ENCODE measurements around the gene SLC30A1. TPM values are rescaled to one million over a fixed set of nuclear protein-coding genes. Genes with fewer than 3 reads are reported as not detected.
"Not testable (repeated sequence)": the region's sequence is repeated elsewhere in the genome, so short reads cannot be mapped to it uniquely, and the experiment has no call there.

Gene SLC30A1
- total RNA-seq, 6 experiments from 2014 or later = 23.6 to 27.5 (median 25.7) TPM

GRCh38 chr1:211547710-211548109, 31.3 kb downstream of the SLC30A1 start:
- TF ChIP-seq CTCF (IDR thresholded peaks at IDR 0.05) = no peak
- Mint-ChIP-seq H3K9me3 (no peaks in the 10 kb centered on the region), H3K36me3 (ENCODE audit: low read depth) (no peaks in the 10 kb centered on the region), H3K4me3 (no peak overlapping the region), H3K27ac (no peak overlapping the region), H3K4me1 (ENCODE audit: low read depth) (peaks cover 11% of the 10 kb centered on the region; the same call in 1 of the 2 replicates), H3K27me3 (ENCODE audit: insufficient read depth) (peaks cover 19% of the 10 kb centered on the region)
- DNase-seq = no peak

- Mint-ChIP-seq H3K4me3 (no peak overlapping the region), H3K9me3 (no peaks in the 10 kb centered on the region), H3K36me3 (ENCODE audit: low read depth) (no peaks in the 10 kb centered on the region), H3K27ac (no peak overlapping the region), H3K27me3 (ENCODE audit: insufficient read depth) (peaks cover 25% of the 10 kb centered on the region), H3K4me1 (ENCODE audit: low read depth) (peaks cover 3% of the 10 kb centered on the region; the same call in 1 of the 2 replicates)
- no peak for DNase-seq
- TF ChIP-seq CTCF (IDR thresholded peaks at IDR 0.05) = no peak
These were observed 32.4 kb downstream of the SLC30A1 start for GRCh38 chr1:211546543-211546942.

DNA sequence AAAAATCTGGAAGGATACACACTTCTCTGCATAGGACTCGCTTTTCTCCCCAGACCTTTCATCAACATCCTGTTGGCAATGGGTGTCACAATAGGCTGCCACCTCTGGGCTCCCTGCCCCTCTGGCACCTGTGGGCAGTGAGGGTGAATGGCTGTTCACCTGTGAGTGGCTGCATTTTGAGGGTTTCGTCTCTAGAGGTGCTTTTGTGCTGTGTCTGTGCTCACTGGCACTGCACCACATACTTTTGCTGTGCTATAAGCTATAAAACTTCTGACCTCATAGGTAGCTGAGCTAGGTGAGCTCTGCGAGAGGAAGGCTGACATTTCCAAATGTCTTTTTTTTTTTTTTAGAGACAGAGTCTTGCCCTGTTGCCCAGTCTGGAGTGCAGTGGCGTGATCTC, 35.9 kb downstream of the SLC30A1 start:
- no peak for DNase-seq
- Mint-ChIP-seq H3K4me1 (ENCODE audit: low read depth) (no peaks in the 10 kb centered on the region), H3K9me3 (no peaks in the 10 kb centered on the region; the same call in 1 of the 2 replicates), H3K4me3 (no peak overlapping the region), H3K36me3 (ENCODE audit: low read depth) (no peaks in the 10 kb centered on the region), H3K27ac (no peak overlapping the region), H3K27me3 (ENCODE audit: insufficient read depth) (peaks cover 37% of the 10 kb centered on the region)
- no peak for TF ChIP-seq CTCF (IDR thresholded peaks at IDR 0.05)

DNA sequence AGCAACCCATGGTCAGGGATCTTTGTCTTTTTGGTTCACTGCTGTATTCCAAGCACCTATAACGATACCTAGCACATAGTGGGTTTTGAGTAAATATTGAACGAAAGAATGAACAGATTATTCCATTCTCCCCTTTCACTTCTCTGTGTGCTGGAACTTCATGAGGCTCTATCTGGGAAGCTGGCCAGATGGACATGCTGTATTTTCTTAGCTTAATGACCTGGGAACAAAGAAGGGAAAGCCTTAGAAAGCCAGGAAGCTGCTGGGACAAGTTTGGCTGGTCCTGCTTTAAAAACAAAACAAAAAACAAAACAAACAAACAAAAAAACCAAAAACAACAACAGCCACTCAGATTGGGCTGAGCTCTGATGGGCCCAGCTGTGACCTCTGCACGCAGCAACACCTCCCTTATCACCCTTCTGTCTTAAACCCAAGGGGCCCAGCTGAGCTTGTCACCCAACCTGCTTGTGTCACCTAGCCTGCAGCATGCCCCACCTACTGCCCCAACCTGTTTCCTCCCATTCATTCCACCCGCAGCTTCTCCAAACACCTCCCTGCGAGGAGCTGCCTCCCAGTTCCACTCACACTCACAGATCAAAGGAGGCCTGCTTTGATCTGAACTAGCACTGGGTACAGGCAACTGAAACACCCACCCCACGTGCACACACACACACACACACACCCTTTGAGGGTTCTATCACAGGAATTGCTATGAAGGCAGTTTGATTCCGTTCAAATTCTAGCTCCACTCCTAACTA, 37.1 kb downstream of the SLC30A1 start:
- H3K4me3 Mint-ChIP-seq = no peak overlapping the region
- H3K27me3 Mint-ChIP-seq (ENCODE audit: insufficient read depth) = peaks cover 39% of the 10 kb centered on the region
- DNase-seq = no peak
- no peak overlapping the region for H3K27ac Mint-ChIP-seq
- TF ChIP-seq CTCF (IDR thresholded peaks at IDR 0.05) = no peak
- no peaks in the 10 kb centered on the region; the same call in 1 of the 2 replicates for H3K9me3 Mint-ChIP-seq
- peaks cover 7% of the 10 kb centered on the region; the same call in 1 of the 2 replicates for H3K4me1 Mint-ChIP-seq (ENCODE audit: low read depth)
- H3K36me3 Mint-ChIP-seq (ENCODE audit: low read depth) = no peaks in the 10 kb centered on the region

- no peaks in the 10 kb centered on the region for H3K36me3 Mint-ChIP-seq (ENCODE audit: low read depth)
- no peak for DNase-seq
- peaks cover 7% of the 10 kb centered on the region; the same call in 1 of the 2 replicates for H3K4me1 Mint-ChIP-seq (ENCODE audit: low read depth)
- H3K27ac Mint-ChIP-seq = no peak overlapping the region
- no peaks in the 10 kb centered on the region; the same call in 1 of the 2 replicates for H3K9me3 Mint-ChIP-seq
- H3K27me3 Mint-ChIP-seq (ENCODE audit: insufficient read depth) = peaks cover 39% of the 10 kb centered on the region
- no peak overlapping the region for H3K4me3 Mint-ChIP-seq
- no peak for TF ChIP-seq CTCF (IDR thresholded peaks at IDR 0.05)
These were observed 37.7 kb downstream of the SLC30A1 start for GRCh38 chr1:211541278-211541677.

- not testable (repeated sequence) for DNase-seq; H3K4me1 Mint-ChIP-seq (ENCODE audit: low read depth); H3K4me3 Mint-ChIP-seq
These were observed 38.1 kb downstream of the SLC30A1 start for GRCh38 chr1:211540824-211541223.

More at GRCh38 chr1:211540824-211541223, 38.1 kb downstream of the SLC30A1 start:
- not testable (repeated sequence) for H3K9me3 Mint-ChIP-seq; H3K27ac Mint-ChIP-seq; H3K36me3 Mint-ChIP-seq (ENCODE audit: low read depth)
- peaks cover 39% of the 10 kb centered on the region for H3K27me3 Mint-ChIP-seq (ENCODE audit: insufficient read depth)
